ENCODE data around the gene MOGAT3.

MOGAT3 gene

GRCh38 chr7:101160910-101161309, 39.9 kb downstream of the MOGAT3 start:
- DNase-seq (ENCODE audit: low read depth), result no peak

- DNase-seq (ENCODE audit: low read depth), result no peak
Observed at GRCh38 chr7:101159696-101160674, 40.9 kb downstream of the MOGAT3 start.

- DNase-seq (ENCODE audit: low read depth), result no peak
Observed at GRCh38 chr7:101156866-101157589, 43.8 kb downstream of the MOGAT3 start.

- DNase-seq (ENCODE audit: low read depth), result no peak
Observed at GRCh38 chr7:101156277-101156676, 44.6 kb downstream of the MOGAT3 start.

- no peak for DNase-seq (ENCODE audit: low read depth)
Observed at GRCh38 chr7:101155303-101155702, 45.5 kb downstream of the MOGAT3 start.

- no peak for DNase-seq (ENCODE audit: low read depth)
Observed at GRCh38 chr7:101154693-101155102, 46.1 kb downstream of the MOGAT3 start.

GRCh38 chr7:101153969-101154692, 46.7 kb downstream of the MOGAT3 start, which contains the start of gene AP1S1:
AP1S1 (plus strand) TSS chr7:101154476; CDS start chr7:101154515, 39 bp downstream.
- peak; percentile 92 for DNase-seq (ENCODE audit: low read depth)

- no peak for DNase-seq (ENCODE audit: low read depth)
Observed at GRCh38 chr7:101151908-101152651, 48.8 kb downstream of the MOGAT3 start.
